GM21367 (cell line): Measurements from ENCODE around the gene DMKN.
"Not testable (repeated sequence)": the region's sequence is repeated elsewhere in the genome, so short reads cannot be mapped to it uniquely, and the experiment has no call there.

ENCODE experiments used
- ATAC-seq: cut with Tn5 transposase; IDR thresholded peaks from one replicate; pipeline ENCODE4 v1.9.1; 2021; ENCODE audit not compliant: unreplicated experiment

The DMKN gene

DNA sequence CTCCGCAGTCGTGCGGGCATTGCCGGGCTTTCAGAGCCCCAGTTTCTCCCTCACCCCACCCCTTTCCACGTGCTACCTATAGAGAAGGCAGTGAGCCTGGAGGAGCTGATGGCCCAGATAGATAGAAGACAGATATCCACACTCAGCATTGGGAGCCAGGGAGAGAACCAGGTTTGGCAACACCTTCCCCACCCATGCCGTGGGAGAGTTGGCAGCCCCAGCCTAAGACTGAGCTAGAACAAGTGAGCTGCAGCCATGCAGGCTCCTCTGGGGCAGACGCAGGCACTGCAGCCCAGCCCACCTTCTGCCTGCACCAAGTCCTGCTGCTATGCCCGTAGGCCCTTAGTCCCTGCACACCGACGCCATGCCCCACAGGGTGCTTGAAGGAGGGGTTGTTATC is 12.8 kb downstream of the DMKN start:
- no peak for ATAC-seq

DNA sequence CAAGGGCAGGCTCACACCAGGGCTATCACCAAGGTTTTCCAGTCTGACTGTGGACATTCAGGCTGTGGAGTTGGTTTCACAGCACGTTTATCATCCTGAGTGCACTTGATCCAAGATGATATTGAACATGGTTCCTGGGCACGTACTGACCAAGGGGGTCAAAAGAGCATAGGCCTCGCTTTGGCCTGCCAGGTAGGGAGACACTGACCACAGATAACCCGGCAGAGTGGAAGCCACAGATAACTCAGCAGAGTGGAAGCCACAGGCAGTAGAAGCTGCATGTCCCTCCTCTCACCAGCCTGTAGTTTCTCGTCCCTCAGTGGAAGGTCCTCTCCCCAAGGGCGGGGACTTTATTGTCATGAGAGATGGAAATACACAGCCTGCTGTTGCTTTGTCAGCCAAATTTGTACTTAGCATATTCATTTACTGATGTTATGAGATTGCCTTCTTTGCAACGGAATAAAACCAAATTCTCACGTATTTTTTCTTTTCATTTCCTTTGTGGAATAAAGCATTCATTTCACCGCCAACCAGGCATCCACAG is 14.4 kb downstream of the DMKN start:
- ATAC-seq, result no peak

DNA sequence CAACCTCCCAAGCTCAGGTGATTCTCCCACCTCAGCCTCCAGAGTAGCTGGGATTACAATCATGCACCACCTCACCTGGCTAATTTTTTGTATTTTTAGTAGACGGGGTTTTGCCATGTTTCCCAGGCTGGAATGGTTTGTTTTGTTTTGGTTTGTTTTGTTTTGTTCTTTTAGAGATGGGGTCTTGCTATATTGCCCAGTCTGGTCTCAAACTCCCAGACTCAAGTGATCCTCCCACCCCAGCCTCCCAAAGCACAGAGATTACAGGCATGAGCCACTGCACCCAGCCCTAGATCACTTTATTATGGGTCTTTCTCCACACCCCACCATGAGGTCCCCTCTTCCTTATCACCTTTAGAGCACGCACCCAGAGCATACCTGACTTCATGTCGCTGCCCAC is 15.2 kb downstream of the DMKN start:
- no peak for ATAC-seq

GRCh38 chr19:35497406-35497805 is 16.0 kb downstream of the DMKN start:
- ATAC-seq, result no peak

DNA sequence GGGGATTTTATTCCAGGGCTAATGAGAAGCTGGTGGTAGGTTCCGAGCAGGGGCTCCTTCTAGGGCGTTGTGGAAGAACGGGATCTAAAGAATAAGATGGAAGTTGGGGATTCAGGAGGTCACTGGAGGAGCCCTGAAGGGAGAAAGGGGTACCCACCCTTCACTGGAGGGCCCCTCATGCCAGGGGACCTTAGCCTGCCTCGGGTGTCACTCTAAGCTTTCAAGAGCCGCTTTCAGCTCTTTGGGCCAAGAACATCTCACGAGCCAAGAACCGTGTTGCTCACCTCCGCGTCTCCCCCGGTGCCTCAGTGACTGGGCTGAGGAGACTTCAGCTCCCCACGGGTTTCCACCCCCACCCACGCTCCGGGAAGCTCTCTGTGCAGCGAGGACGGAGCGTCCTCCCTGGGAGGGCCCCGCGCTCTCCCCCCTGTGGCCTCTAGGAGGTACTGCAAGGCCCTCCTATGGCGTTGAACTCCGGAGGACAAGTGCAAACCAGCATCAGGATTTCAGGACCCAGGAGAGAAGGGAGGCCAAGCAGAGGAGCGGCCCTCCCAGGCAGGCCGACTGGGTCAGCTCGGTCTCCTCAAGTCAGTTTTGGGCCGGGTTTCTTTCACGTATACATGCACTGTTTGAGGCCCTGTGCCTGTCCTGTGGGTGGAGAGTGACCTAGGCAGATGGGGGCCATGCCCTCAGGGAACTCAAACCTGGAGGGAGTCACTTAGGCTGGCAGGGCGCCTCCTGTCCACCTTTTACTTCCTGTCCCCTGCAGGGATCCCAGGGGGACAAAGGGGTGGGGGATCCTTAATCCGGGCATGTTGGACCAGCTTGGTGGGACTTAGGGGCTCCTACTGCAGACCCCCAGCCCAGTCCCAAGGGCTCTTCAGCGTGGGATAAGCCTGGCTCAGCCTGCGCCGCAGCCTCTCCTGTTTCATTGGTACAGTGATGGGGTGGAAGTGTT is 18.1 kb downstream of the DMKN start:
- no peak for ATAC-seq

DNA sequence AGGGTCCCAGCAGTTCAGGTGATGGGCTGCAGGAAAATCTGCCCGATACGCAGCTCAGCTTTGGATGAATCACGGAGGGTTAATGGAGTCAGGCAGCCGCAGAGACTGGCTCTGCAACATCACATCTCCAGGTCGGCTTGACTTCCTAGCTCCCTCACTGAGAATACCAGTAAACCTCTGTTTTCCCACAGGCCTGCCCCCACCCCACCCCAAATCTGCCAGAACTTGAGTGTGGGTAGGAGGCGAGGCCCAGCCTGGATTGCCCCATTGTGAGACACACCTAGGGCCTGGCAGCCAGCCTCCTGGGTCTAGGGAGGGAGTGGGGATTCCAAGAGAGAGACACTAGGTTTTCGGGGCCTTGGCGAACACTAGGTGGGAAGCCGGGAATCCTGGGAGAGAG is 19.5 kb downstream of the DMKN start:
- ATAC-seq, result no peak

DNA sequence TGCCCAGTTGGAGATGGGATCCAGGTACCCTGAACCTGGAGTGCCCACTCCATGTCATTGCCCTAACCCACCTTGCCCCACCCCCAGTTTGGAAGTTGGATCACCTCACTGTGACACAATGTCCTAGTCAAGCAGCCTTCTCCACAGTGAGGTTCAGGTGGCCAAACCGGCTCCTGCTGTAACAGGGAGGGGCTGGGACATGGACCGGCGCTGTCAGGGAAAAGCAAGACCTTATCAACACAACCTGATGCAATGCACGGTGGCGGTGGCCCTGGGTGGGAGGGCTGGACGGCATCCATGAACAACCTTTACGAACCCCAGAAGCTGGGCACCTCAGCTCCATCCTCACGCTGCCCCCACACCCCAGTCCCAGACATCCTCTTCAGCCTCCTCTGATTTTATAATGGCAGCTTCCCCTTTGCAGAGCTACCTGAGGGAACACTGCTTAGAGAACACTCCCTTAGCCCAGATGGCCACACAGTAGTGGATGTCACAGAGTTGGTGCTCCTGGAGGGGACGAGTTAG is 21.6 kb downstream of the DMKN start:
- no peak for ATAC-seq

DNA sequence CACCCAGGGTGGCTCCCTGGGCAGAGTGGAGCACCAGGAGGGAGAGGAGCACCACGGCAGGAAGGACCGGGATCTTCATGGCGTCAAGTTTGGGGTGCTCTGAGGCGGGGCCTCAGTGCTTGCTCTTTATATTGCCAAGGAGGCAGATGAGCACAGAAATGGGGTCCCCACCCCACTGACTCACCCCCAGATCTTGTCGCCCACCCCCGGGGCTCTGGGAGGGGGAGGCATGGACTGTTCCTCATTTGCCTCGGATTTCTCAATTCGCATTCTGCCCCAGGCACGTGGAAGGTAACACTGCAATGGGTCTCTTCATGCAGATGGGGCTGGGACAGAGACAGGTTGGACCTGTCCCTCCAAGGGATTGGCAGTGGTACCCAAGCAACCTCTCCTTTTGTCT is 23.1 kb downstream of the DMKN start, which contains the start of gene KRTDAP:
TSS of gene KRTDAP (minus strand) at position 101 of the 400 bp plus-strand sequence. CDS start at position 79, 22 bp downstream.
- ATAC-seq, result no peak

GRCh38 chr19:35488677-35489076 is 24.8 kb downstream of the DMKN start:
- no peak for ATAC-seq

- ATAC-seq, result no peak
Observed at GRCh38 chr19:35487656-35488182, 25.7 kb downstream of the DMKN start.

GRCh38 chr19:35486268-35486708 is 27.2 kb downstream of the DMKN start:
- no peak for ATAC-seq

GRCh38 chr19:35484252-35485036 is 29.0 kb downstream of the DMKN start:
- no peak for ATAC-seq

GRCh38 chr19:35483089-35483488 is 30.4 kb downstream of the DMKN start:
- ATAC-seq, result no peak

GRCh38 chr19:35478794-35479677 is 34.4 kb downstream of the DMKN start:
- no peak for ATAC-seq

DNA sequence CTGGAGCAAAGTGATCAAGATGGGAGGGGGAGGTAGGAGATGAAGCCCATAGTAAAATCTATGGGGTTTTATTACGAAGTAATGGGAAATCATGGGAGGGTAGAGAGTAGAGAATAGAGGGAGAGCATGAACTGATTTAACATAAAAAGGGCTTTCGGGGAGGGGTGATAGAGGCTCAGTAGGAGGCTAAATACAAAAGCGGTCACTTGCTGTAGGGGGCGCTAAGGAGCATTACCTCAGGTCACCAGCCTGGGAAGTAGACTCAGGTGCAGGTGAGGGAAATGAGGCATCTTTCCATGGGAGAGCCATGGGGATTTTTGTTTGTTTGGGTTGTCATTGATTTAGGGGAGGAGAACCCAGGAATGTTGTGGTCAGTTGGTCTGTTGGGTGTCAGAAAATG is 37.3 kb downstream of the DMKN start:
- ATAC-seq, result no peak

GRCh38 chr19:35474594-35474993 is 38.9 kb downstream of the DMKN start:
- not testable (repeated sequence) for ATAC-seq

DNA sequence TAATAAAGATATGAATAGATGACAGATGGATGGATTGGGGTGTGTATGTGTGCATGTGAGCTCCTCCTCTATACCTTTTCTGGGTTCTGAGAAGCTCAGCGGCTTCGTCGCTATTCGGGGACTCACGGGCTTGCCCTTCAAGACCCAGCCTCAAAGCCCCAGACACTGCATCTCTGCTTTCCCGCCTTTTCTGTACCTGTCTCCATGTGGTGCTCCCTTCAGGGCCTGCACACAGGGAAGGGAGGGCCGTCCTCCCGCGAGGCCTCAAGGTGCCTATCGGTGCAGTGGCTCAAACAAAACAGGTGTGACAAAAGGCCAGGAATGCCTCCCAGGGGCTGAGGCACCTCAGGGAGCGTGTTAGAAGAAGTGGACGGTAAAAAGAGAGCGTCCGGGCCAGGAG is 39.3 kb downstream of the DMKN start:
- ATAC-seq, result no peak

DNA sequence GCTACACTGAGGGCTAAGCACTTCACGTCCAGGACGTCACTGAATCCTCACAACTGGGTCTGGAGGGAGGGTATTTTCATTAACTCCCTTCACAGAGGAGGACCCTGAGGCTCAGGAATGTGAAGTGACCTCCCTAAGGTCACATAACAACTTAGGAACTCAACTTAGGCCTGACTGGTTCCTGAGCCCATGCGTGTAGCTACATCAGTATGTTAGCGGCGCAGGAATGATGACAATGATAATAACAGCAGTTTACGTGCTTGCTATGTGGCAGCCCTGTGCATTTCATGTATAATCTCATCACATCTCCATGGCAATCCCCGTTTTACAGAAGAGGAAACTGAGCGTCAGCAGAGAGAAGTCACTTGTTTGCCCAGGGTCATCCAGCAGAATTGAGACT is 41.5 kb downstream of the DMKN start:
- ATAC-seq, result no peak

DNA sequence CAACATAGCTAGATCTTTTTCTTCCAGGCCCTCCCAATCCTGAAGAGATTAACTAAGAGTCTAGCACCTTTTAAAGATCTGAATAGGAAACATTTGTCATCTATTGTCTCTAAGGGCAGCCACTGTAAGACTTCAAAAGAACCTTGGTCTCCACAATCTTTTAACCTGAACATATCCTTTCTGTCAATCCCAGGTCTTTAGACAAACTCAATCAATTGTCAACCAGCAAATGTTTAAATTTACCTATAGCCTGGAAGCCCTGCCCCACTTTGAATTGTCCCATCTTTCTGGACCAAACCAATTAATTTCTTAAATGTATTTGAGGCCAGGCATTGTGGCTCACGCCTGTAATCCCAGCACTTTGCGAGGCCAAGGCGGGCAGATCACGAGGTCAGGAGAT is 42.4 kb downstream of the DMKN start:
- not testable (repeated sequence) for ATAC-seq

- no peak for ATAC-seq
Observed at GRCh38 chr19:35470128-35470527, 43.3 kb downstream of the DMKN start.
